Measurements from ENCODE around the gene RANBP17.

- TF ChIP-seq ZBTB8A (IDR thresholded peaks at IDR 0.05; ENCODE audit: partially characterized antibody) (no peak), AFF4 (CRISPR knock-in tag; IDR thresholded peaks at IDR 0.05) (no peak), KAT8 (IDR thresholded peaks at IDR 0.05; ENCODE audit: low read depth) (no peak), FOSL1 (tag; conservative IDR thresholded peaks at IDR 0.05) (no peak), TCF7 (IDR thresholded peaks at IDR 0.05; ENCODE audit: borderline replicate concordance) (no peak), TARDBP (IDR thresholded peaks at IDR 0.05) (no peak)
These were observed 15.4 kb upstream of the RANBP17 start for GRCh38 chr5:170846416-170846815.

Measured in K562 (cell line).